Mesothelial cell of epicardium (in vitro differentiated cells): Measurements from ENCODE around the gene CTNNBIP1. TPM values are rescaled to one million over a fixed set of nuclear protein-coding genes. Genes with fewer than 3 reads are reported as not detected.

ENCODE experiments used
- DNase-seq, 2 experiments: peaks; one replicate each; pipeline ENCODE4 v3.0.0; 2021; ENCODE audit warnings: low spot score in 2 of 2; ENCODE audit not compliant: unreplicated experiment in 2 of 2
- H3K27ac Mint-ChIP-seq: 2 replicates; pipeline ENCODE4 v1.8.0; 2021; ENCODE audit warnings: mixed read lengths
- H3K27me3 Mint-ChIP-seq: 2 replicates; pipeline ENCODE4 v1.8.0; 2021; ENCODE audit warnings: low read depth, mixed read lengths
- H3K36me3 Mint-ChIP-seq: 2 replicates; pipeline ENCODE4 v1.8.0; 2021; ENCODE audit warnings: mixed read lengths
- H3K4me1 Mint-ChIP-seq: 2 replicates; pipeline ENCODE4 v1.8.0; 2021; ENCODE audit warnings: mixed read lengths
- H3K4me3 Mint-ChIP-seq: 2 replicates; pipeline ENCODE4 v1.8.0; 2021; ENCODE audit warnings: mild to moderate bottlenecking, moderate library complexity, mixed read lengths
- H3K9me3 Mint-ChIP-seq: 2 replicates; pipeline ENCODE4 v1.8.0; 2021; ENCODE audit warnings: mixed read lengths
- CTCF ChIP-seq: fragments of 200-600 bp; sonication (generic); IDR thresholded peaks from one replicate; pipeline ENCODE4 v1.5.0; 2021; ENCODE audit warnings: antibody characterized with exemption; ENCODE audit not compliant: unreplicated experiment
- total RNA-seq: library from RNA; stranded (reverse); gene quantifications from 3 replicates; pipeline ENCODE4 v1.2.1, GENCODE V29; 2021

CTNNBIP1 gene
- total RNA-seq, 1 donor from 2014 or later = 51.5 TPM

DNA sequence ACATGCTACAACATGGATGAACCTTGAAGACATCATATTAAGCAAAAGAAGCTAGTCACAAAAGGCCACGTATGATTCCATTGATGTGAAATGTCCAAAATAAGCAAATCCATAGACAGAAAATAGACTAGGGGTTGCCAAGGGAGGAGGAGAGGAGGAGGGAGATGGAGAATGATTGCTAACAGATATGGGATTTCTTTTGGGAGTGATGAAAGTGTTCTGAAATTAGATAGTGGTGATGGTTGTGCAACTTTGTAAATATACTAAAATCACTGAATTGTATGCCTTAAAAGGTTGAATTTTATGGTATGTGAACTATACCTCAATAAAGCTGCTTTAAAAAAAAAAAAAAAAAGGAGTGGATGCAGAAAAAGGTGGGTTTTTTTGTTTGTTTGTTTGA, 93.9 kb downstream of the CTNNBIP1 start:
- no peak overlapping the region for H3K27ac Mint-ChIP-seq
- peaks cover 1% of the 10 kb centered on the region for H3K4me1 Mint-ChIP-seq
- no peaks in the 10 kb centered on the region for H3K27me3 Mint-ChIP-seq
- no peak overlapping the region for H3K4me3 Mint-ChIP-seq
- peaks cover 5% of the 10 kb centered on the region for H3K36me3 Mint-ChIP-seq
- TF ChIP-seq CTCF = no peak
- no peaks in the 10 kb centered on the region for H3K9me3 Mint-ChIP-seq
- DNase-seq = no peak

DNA sequence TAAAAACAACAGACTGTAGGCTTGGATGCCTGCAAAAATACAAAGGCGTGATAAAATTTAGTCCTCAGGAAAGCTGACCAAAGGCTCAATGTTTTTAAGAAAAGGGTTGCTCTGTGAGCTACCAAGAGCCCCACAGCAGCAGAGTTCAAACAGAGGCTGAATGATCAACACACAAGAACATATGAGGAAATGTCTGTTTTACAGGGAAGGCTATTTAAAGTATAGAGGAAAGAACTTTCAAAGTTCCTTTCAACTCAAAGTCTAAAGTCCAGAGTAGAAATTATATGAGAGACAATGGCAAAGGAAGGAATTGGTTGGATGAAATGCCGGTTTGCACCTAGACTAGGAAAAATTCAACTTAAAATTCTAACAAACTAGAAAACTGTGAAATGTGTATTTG, 94.9 kb downstream of the CTNNBIP1 start:
- Mint-ChIP-seq H3K27me3 (no peaks in the 10 kb centered on the region), H3K9me3 (no peaks in the 10 kb centered on the region), H3K36me3 (peaks cover 5% of the 10 kb centered on the region), H3K4me1 (peaks cover 1% of the 10 kb centered on the region), H3K27ac (no peak overlapping the region), H3K4me3 (no peak overlapping the region)
- TF ChIP-seq CTCF = no peak
- no peak for DNase-seq

DNA sequence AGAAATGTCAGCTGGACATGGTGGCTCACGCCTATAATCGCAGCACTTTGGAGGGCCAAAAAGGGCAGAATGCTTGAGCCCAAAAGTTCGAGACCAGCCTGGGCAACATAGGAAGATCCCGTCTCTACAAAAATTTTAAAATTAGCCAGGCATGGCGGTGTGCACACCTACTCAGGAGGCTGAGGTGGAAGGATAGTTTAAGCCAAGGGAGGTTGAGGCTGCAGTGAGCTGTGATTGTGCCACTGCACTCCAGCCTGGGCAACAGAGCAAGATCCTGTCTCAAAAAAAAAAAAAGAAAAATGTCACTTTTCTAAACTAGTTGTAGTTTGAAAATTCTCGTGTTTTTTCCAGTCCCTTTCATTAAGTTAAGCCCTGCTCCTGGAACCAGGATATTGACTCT, 95.5 kb downstream of the CTNNBIP1 start:
- Mint-ChIP-seq H3K4me1 (no peaks in the 10 kb centered on the region), H3K9me3 (no peaks in the 10 kb centered on the region), H3K27me3 (no peaks in the 10 kb centered on the region), H3K27ac (peak overlapping the region; percentile 16), H3K4me3 (no peak overlapping the region), H3K36me3 (peaks cover 5% of the 10 kb centered on the region)
- no peak for DNase-seq
- TF ChIP-seq CTCF = no peak

- no peak overlapping the region for H3K4me3 Mint-ChIP-seq
- peaks cover 8% of the 10 kb centered on the region for H3K4me1 Mint-ChIP-seq
- DNase-seq = no peak
- H3K9me3 Mint-ChIP-seq = no peaks in the 10 kb centered on the region
- H3K36me3 Mint-ChIP-seq = peaks cover 5% of the 10 kb centered on the region
- no peaks in the 10 kb centered on the region for H3K27me3 Mint-ChIP-seq
- TF ChIP-seq CTCF = no peak
- H3K27ac Mint-ChIP-seq = no peak overlapping the region
Observed at GRCh38 chr1:9811239-9811966, 98.7 kb downstream of the CTNNBIP1 start.

GRCh38 chr1:9809100-9809510, 101.0 kb downstream of the CTNNBIP1 start:
- peaks cover 18% of the 10 kb centered on the region for H3K4me1 Mint-ChIP-seq
- no peak for DNase-seq
- H3K27ac Mint-ChIP-seq = peak overlapping the region; percentile 47
- no peak for TF ChIP-seq CTCF
- no peaks in the 10 kb centered on the region for H3K27me3 Mint-ChIP-seq
- no peaks in the 10 kb centered on the region for H3K36me3 Mint-ChIP-seq
- no peak overlapping the region for H3K4me3 Mint-ChIP-seq
- H3K9me3 Mint-ChIP-seq = no peaks in the 10 kb centered on the region
